GM06990 (cell line): ENCODE measurements around the gene TBXAS1.

Experiments
- DNase-seq: peaks from one replicate; pipeline ENCODE4 v3.0.0-alpha.2; 2011; ENCODE audit not compliant: insufficient read length; ENCODE audit errors: extremely low read depth
- H3K27me3 ChIP-seq: replicated peaks from 2 replicates; pipeline ENCODE4 v1.6.0; 2011; ENCODE audit warnings: low read length; ENCODE audit not compliant: control insufficient read depth, insufficient read depth
- H3K36me3 ChIP-seq: 2 replicates; pipeline ENCODE4 v1.5.1; 2011; ENCODE audit warnings: low read length; ENCODE audit not compliant: control insufficient read depth, insufficient read depth
- H3K4me3 ChIP-seq: replicated peaks from 2 replicates; pipeline ENCODE4 v1.5.1; 2011; ENCODE audit warnings: low read depth, mild to moderate bottlenecking, control low read depth, low read length
- CTCF ChIP-seq: IDR thresholded peaks from 2 replicates; pipeline ENCODE4 v1.5.1; 2011; ENCODE audit warnings: low read length, control low read depth, mild to moderate bottlenecking, inconsistent platforms; ENCODE audit not compliant: insufficient read depth, poor library complexity, severe bottlenecking

TBXAS1 gene

GRCh38 chr7:140007051-140007690 lies 178.1 kb downstream of the TBXAS1 start:
- TF ChIP-seq CTCF: no peak
- H3K27me3 ChIP-seq: no peaks in the 10 kb centered on the region
- no peak overlapping the region for H3K4me3 ChIP-seq
- no peak for DNase-seq
- no peaks in the 10 kb centered on the region for H3K36me3 ChIP-seq

DNA sequence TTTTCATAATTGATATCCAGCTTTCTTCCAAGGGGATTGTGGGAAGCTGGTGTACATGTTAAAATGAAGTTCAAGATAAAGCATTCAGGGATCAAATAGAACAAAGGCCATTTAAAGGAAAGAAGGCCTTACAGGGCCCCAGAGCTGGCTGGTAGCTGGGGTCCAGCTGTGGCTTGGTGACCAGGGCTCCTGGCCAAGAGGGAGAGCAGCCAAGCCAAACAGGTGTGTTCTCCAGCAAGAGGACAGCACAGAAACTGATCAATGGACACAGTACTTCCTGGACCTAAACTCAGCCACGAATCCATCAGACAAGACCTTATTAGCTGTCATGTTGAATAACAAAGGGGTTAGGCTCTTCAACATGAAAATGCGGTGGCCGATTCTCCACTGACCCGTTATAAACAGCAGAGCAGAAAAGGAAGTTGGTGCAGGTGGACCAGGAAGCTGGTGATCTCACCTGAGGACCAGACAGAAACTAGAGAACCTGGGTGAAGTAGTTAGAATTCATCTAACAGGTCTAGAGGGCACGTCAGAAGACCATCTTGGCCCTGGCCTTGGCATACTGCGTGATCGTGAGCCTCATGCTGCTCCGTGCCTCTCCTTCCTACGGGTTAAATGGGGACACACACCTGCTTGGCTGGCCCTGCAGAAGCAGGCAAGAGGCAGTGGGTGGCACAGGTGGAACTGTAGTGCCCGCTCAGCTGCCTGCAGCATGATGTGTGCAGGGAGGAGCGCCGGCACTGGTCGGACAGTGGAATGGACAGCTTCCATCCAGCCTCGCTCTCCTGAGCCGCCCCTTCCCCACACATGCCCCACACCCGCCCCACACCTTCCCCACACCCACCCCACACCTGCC lies 179.9 kb downstream of the TBXAS1 start:
- Histone ChIP-seq H3K4me3 (no peak overlapping the region), H3K36me3 (no peaks in the 10 kb centered on the region), H3K27me3 (no peaks in the 10 kb centered on the region)
- TF ChIP-seq CTCF: no peak
- DNase-seq: no peak

DNA sequence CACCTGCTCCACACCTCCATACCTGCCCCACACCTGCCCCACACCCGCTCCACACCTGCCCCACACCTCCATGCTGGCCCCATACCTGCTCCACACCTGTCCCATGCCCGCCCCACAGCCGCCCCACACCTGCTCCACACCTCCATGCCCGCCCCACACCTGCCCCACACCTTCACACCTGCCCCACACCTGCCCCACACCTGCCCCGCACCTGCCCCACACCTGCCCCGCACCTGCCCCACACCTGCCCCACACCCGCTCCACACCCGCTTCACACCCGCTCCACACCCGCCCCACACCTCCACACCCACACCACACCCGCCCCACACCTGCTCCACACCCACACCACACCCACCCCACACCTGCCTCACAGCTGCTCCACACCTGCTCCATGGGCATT lies 180.7 kb downstream of the TBXAS1 start:
- TF ChIP-seq CTCF: no peak
- Histone ChIP-seq H3K27me3 (no peaks in the 10 kb centered on the region), H3K36me3 (no peaks in the 10 kb centered on the region), H3K4me3 (no peak overlapping the region)
- DNase-seq: no peak

DNA sequence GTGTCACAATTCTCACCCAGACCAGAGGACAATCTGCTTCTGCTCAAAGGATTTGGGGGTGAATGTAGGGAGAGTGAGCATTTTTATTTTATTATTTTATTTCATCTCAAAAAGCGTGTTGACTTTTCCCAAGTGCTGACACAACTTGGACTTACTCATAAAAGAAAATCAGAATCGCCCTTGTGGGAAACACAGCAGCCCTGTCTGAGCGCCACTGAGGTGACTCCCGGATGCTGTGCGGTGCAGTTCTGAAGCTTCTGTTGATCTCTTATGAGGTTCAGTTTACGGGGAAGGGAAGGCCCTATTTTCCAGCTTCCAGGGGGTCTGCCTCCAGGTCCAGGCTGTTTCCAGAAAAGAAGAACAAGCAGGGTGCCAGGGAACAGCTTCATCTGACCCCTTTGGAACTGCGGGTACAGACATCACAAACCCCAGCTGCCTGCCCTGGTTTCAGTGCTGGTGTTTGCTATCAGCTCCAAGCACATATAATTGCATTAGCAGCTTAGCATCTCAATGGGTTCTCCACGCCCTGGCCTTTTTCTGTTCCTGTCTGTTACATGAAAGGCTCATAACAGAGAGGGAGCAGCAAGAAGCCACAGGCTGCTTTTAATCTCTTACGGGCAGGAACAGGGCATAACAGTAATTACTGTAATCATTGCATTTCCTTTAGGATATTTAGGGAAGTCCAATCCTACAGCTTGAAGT lies 181.3 kb downstream of the TBXAS1 start:
- no peak for DNase-seq
- TF ChIP-seq CTCF: no peak

GRCh38 chr7:140013676-140014075 lies 184.6 kb downstream of the TBXAS1 start:
- TF ChIP-seq CTCF: no peak
- no peaks in the 10 kb centered on the region for H3K36me3 ChIP-seq
- no peak overlapping the region for H3K4me3 ChIP-seq
- no peaks in the 10 kb centered on the region; the same call in 1 of the 2 replicates for H3K27me3 ChIP-seq
- DNase-seq: no peak

More for the DNA sequence above, 181.3 kb downstream of the TBXAS1 start:
- no peaks in the 10 kb centered on the region for H3K27me3 ChIP-seq
- H3K36me3 ChIP-seq: no peaks in the 10 kb centered on the region
- H3K4me3 ChIP-seq: no peak overlapping the region
